ENCODE results near the gene SRGAP2.
A peak's percentile ranks its signal among the peaks of the same experiment; 100 is the strongest.

The SRGAP2 gene

GRCh38 chr1:206252680-206253335 is 49.5 kb downstream of the SRGAP2 start:
- DNase-seq: peak in 1 of 2 experiments; percentile 2

Data from NCI-H524 (cell line).